ENCODE measurements around the gene LRP11.
"Not testable (repeated sequence)": the region's sequence is repeated elsewhere in the genome, so short reads cannot be mapped to it uniquely, and the experiment has no call there.

Gene LRP11

GRCh38 chr6:149869275-149869892 lies 5.2 kb upstream of the LRP11 start:
- DNase-seq (ENCODE audit: low spot score) = no peak
- H3K4me3 ChIP-seq = no peak overlapping the region
- TF ChIP-seq CTCF (IDR thresholded peaks at IDR 0.05) = no peak
- H3K27ac ChIP-seq = no peak overlapping the region

GRCh38 chr6:149867876-149868640 lies 3.9 kb upstream of the LRP11 start:
- TF ChIP-seq CTCF (IDR thresholded peaks at IDR 0.05) = no peak
- DNase-seq (ENCODE audit: low spot score) = no peak
- Histone ChIP-seq H3K4me3 (no peak overlapping the region), H3K27ac (no peak overlapping the region)

- peak; percentile 59 for TF ChIP-seq CTCF (IDR thresholded peaks at IDR 0.05)
- DNase-seq (ENCODE audit: low spot score) = no peak
- Histone ChIP-seq H3K27ac (peak overlapping the region; percentile 89 to 99), H3K4me3 (peak overlapping the region; percentile 90)
Observed at GRCh38 chr6:149864578-149865535, 698 bp upstream of the LRP11 start.

GRCh38 chr6:149862922-149863697 lies 1.0 kb downstream of the LRP11 start:
- DNase-seq (ENCODE audit: low spot score) = peak; percentile 89
- no peak for TF ChIP-seq CTCF (IDR thresholded peaks at IDR 0.05)
- Histone ChIP-seq H3K4me3 (peak overlapping the region; percentile 90), H3K27ac (peak overlapping the region; percentile 89 to 99)

- Histone ChIP-seq H3K27ac (peak overlapping the region; percentile 89 to 99), H3K4me3 (peak overlapping the region; percentile 90)
- not testable (repeated sequence) for DNase-seq (ENCODE audit: low spot score)
Observed at GRCh38 chr6:149862424-149862738, 1.8 kb downstream of the LRP11 start.

GRCh38 chr6:149861603-149862423 lies 2.3 kb downstream of the LRP11 start:
- no peak overlapping the region for H3K4me3 ChIP-seq
- H3K27ac ChIP-seq = no peak overlapping the region
- no peak for TF ChIP-seq CTCF (IDR thresholded peaks at IDR 0.05)
- no peak for DNase-seq (ENCODE audit: low spot score)
